Thoracic aorta endothelial cell (primary cell): ENCODE results near the gene MARCKS. TPM values are rescaled to one million over a fixed set of nuclear protein-coding genes. Genes with fewer than 3 reads are reported as not detected.

Experiments used
- total RNA-seq: library from RNA; depleted of rRNA; stranded (reverse); fragments of >200 nt; gene quantifications from 2 replicates; pipeline ENCODE4 v1.2.3, GENCODE V29; 2012

MARCKS gene
- total RNA-seq: 239 and 316 TPM in 2 replicates

GRCh38 chr6:113856625-113857555 is at the start of gene MARCKS:
TSS of gene MARCKS (plus strand) at chr6:113857345. CDS start at chr6:113857746, 401 bp downstream.

Other genes starting within 250 kb of the MARCKS start
- gene HDAC2, start 113.8 kb downstream of the MARCKS start, total RNA-seq: 174 and 176 TPM in 2 replicates